AG20443 (cell line): ENCODE results near the gene KLHDC9.
"Not testable (repeated sequence)": the region's sequence is repeated elsewhere in the genome, so short reads cannot be mapped to it uniquely, and the experiment has no call there.

ENCODE experiments used
- DNase-seq: peaks from one replicate; pipeline ENCODE4 v3.0.0; 2012; ENCODE audit warnings: low spot score, mixed read lengths

Gene KLHDC9

GRCh38 chr1:161096530-161096929 is 1.6 kb upstream of the KLHDC9 start:
- peak; percentile 75 for DNase-seq

GRCh38 chr1:161099090-161099802 is 1.1 kb downstream of the KLHDC9 start:
- DNase-seq, result no peak

GRCh38 chr1:161100556-161100955 is 2.4 kb downstream of the KLHDC9 start:
- no peak for DNase-seq

- no peak for DNase-seq
Measured at GRCh38 chr1:161106431-161106830, 8.3 kb downstream of the KLHDC9 start.

- no peak for DNase-seq
Measured at GRCh38 chr1:161111117-161111516, 13.0 kb downstream of the KLHDC9 start.

- no peak for DNase-seq
Measured at GRCh38 chr1:161111527-161111926, 13.4 kb downstream of the KLHDC9 start.

- no peak for DNase-seq
Measured at GRCh38 chr1:161113915-161114314, 15.8 kb downstream of the KLHDC9 start.

GRCh38 chr1:161114556-161114955 is 16.4 kb downstream of the KLHDC9 start:
- no peak for DNase-seq

- no peak for DNase-seq
Measured at GRCh38 chr1:161115132-161115711, 17.1 kb downstream of the KLHDC9 start.

GRCh38 chr1:161115961-161116360 is 17.8 kb downstream of the KLHDC9 start:
- not testable (repeated sequence) for DNase-seq

GRCh38 chr1:161117759-161118581 is 19.8 kb downstream of the KLHDC9 start, which contains the start of the genes NIT1 and PFDN2:
NIT1 (plus strand) TSS chr1:161118105; CDS start chr1:161118177, 72 bp downstream.
PFDN2 (minus strand) TSS chr1:161118037; CDS start chr1:161118026, 11 bp downstream.
- DNase-seq, result peak; percentile 96

GRCh38 chr1:161119092-161119903 is 21.1 kb downstream of the KLHDC9 start:
- peak; percentile 77 for DNase-seq

GRCh38 chr1:161121042-161121650 is 23.0 kb downstream of the KLHDC9 start:
- no peak for DNase-seq

- no peak for DNase-seq
Measured at GRCh38 chr1:161121834-161122233, 23.7 kb downstream of the KLHDC9 start.

- DNase-seq, result no peak
Measured at GRCh38 chr1:161122967-161123366, 24.8 kb downstream of the KLHDC9 start.

- no peak for DNase-seq
Measured at GRCh38 chr1:161127649-161128048, 29.5 kb downstream of the KLHDC9 start.

- no peak for DNase-seq
Measured at GRCh38 chr1:161128591-161129420, 30.6 kb downstream of the KLHDC9 start.

- no peak for DNase-seq
Measured at GRCh38 chr1:161130266-161130665, 32.1 kb downstream of the KLHDC9 start.

GRCh38 chr1:161131523-161132409 is 33.6 kb downstream of the KLHDC9 start:
- peak; percentile 32 for DNase-seq
